GM21515 (cell line): ENCODE results near the gene EIF5A.

Experiments
- ATAC-seq: cut with Tn5 transposase; IDR thresholded peaks from one replicate; pipeline ENCODE4 v1.9.1; 2021; ENCODE audit not compliant: unreplicated experiment

Gene EIF5A

GRCh38 chr17:7306911-7307685, at the start of gene EIF5A:
Gene EIF5A, plus strand, starts transcription at chr17:7307628. Its CDS starts 2,008 bp downstream, at chr17:7309636.
- ATAC-seq: peak; percentile 63

GRCh38 chr17:7258731-7259554, 48.5 kb upstream of the EIF5A start:
- ATAC-seq: no peak

- ATAC-seq: no peak
Observed at GRCh38 chr17:7259555-7259889, 47.9 kb upstream of the EIF5A start.

- no peak for ATAC-seq
Observed at GRCh38 chr17:7260151-7260550, 47.3 kb upstream of the EIF5A start.

- no peak for ATAC-seq
Observed at GRCh38 chr17:7260651-7261378, 46.6 kb upstream of the EIF5A start.

- ATAC-seq: no peak
Observed at GRCh38 chr17:7261379-7262191, 45.8 kb upstream of the EIF5A start.

- no peak for ATAC-seq
Observed at GRCh38 chr17:7262192-7262934, 45.1 kb upstream of the EIF5A start, which contains the start of gene CLDN7. Gene CLDN7, minus strand, starts transcription at chr17:7262478. Its CDS starts 435 bp downstream, at chr17:7262043.

- no peak for ATAC-seq
Observed at GRCh38 chr17:7262935-7263800, 44.3 kb upstream of the EIF5A start.

- no peak for ATAC-seq
Observed at GRCh38 chr17:7263801-7264078, 43.7 kb upstream of the EIF5A start.

- ATAC-seq: no peak
Observed at GRCh38 chr17:7266784-7267183, 40.6 kb upstream of the EIF5A start.

GRCh38 chr17:7279448-7279847, 28.0 kb upstream of the EIF5A start:
- ATAC-seq: no peak

GRCh38 chr17:7280519-7281073, 26.8 kb upstream of the EIF5A start:
- no peak for ATAC-seq

GRCh38 chr17:7281074-7281952, 26.1 kb upstream of the EIF5A start, which contains the start of gene SLC2A4:
Gene SLC2A4, plus strand, starts transcription at chr17:7281718. Its CDS starts 217 bp downstream, at chr17:7281935.
- ATAC-seq: no peak

GRCh38 chr17:7281953-7282751, 25.3 kb upstream of the EIF5A start:
- no peak for ATAC-seq

GRCh38 chr17:7282752-7283321, 24.6 kb upstream of the EIF5A start:
- no peak for ATAC-seq

GRCh38 chr17:7283471-7284216, 23.8 kb upstream of the EIF5A start:
- no peak for ATAC-seq
